B cell (primary cell): Measurements from ENCODE around the gene EGFL6. TPM values are rescaled to one million over a fixed set of nuclear protein-coding genes. Genes with fewer than 3 reads are reported as not detected.

Experiments
- ATAC-seq: fragments of 200-7000 bp; cut with Tn5 transposase; one replicate; pipeline ENCODE4 v1.10.0; 2021; ENCODE audit warnings: low read depth, mild to moderate bottlenecking, moderate number of reproducible peaks, moderate library complexity
- CTCF ChIA-PET: fragments of 350-600 bp; sonication (Branson Sonifier 250); formaldehyde crosslinking; loops from one replicate; lab custom pipeline; 2021; ENCODE audit warnings: antibody characterized with exemption, inconsistent platforms; lab: Charles Lee
- POLR2A ChIA-PET: fragments of 350-600 bp; sonication (Branson Sonifier 250); formaldehyde crosslinking; loops from one replicate; lab custom pipeline; 2021; ENCODE audit warnings: antibody characterized with exemption; lab: Charles Lee
- DNase-seq: peaks from one replicate; pipeline ENCODE4 v3.0.0; 2013
- H2AFZ ChIP-seq: 2 replicates; pipeline ENCODE4 v1.6.1; 2012; ENCODE audit warnings: mild to moderate bottlenecking, low read depth, low read length; ENCODE audit not compliant: insufficient read depth, poor library complexity, severe bottlenecking
- H3K27ac ChIP-seq, 2 donors: 1 replicate in 1 of 2; 2 replicates in 1 of 2; pipeline ENCODE4 v1.5.1; 2012 to 2013; ENCODE audit warnings: low read length in 2 of 2, mild to moderate bottlenecking in 2 of 2, moderate library complexity in 1 of 2
- H3K27me3 ChIP-seq, 4 experiments: fragments of 200-600 bp in 1 of 4; sonication (generic) in 1 of 4; replicated peaks in 1 of 4; 1 replicate in 2 of 4; 2 replicates in 2 of 4; pipeline versions ENCODE4 v1.6.1 to v1.7.0; 2013 to 2016; ENCODE audit warnings: low read length in 3 of 4, mild to moderate bottlenecking in 2 of 4, mixed read lengths in 1 of 4, moderate library complexity in 1 of 4; ENCODE audit not compliant: insufficient read depth in 4 of 4, control insufficient read depth in 3 of 4; ENCODE audit errors: control extremely low read depth in 1 of 4
- H3K36me3 ChIP-seq, 2 experiments: replicated peaks in 1 of 2; 1 replicate in 1 of 2; 2 replicates in 1 of 2; pipeline versions ENCODE4 v1.6.1 to v1.7.1; 2013; ENCODE audit warnings: low read length in 1 of 2; ENCODE audit not compliant: insufficient read depth in 2 of 2, control insufficient read depth in 1 of 2; ENCODE audit errors: control extremely low read depth in 1 of 2, extremely low read depth in 1 of 2
- H3K4me1 ChIP-seq, 2 donors: fragments of 200-600 bp in 1 of 2; sonication (generic) in 1 of 2; 1 replicate in 1 of 2; 2 replicates in 1 of 2; pipeline versions ENCODE4 v1.5.1 to v1.6.1; 2013 to 2017; ENCODE audit warnings: low read length in 2 of 2; ENCODE audit not compliant: control insufficient read depth in 2 of 2, insufficient read depth in 2 of 2
- H3K4me2 ChIP-seq: replicated peaks from 2 replicates; pipeline ENCODE3; 2012; ENCODE audit warnings: mild to moderate bottlenecking, low read depth, low read length; ENCODE audit not compliant: poor library complexity, severe bottlenecking
- H3K4me3 ChIP-seq, 5 experiments: fragments of 200-600 bp in 1 of 5; sonication (generic) in 1 of 5; 1 replicate in 3 of 5; 2 replicates in 2 of 5; pipeline versions ENCODE4 v1.5.1 to v1.7.0; 2011 to 2016; ENCODE audit warnings: low read length in 4 of 5, mild to moderate bottlenecking in 4 of 5, low read depth in 2 of 5, control low read depth in 1 of 5, moderate library complexity in 1 of 5; ENCODE audit not compliant: insufficient read depth in 1 of 5; ENCODE audit errors: control extremely low read depth in 1 of 5, extremely low read depth in 1 of 5
- H3K79me2 ChIP-seq: fragments of 200-600 bp; sonication (generic); one replicate; pipeline ENCODE4 v1.6.0; 2016; ENCODE audit warnings: low read length; ENCODE audit not compliant: control insufficient read depth, insufficient read depth
- H3K9ac ChIP-seq: fragments of 200-600 bp; sonication (generic); 2 replicates; pipeline ENCODE4 v1.6.1; 2017; ENCODE audit warnings: mild to moderate bottlenecking, low read length, moderate library complexity
- H3K9me3 ChIP-seq, 3 donors: one replicate each; pipeline versions ENCODE4 v1.6.1 to v1.7.1; 2013; ENCODE audit warnings: low read length in 2 of 3; ENCODE audit not compliant: control insufficient read depth in 2 of 3, insufficient read depth in 1 of 3; ENCODE audit errors: control extremely low read depth in 1 of 3
- H4K20me1 ChIP-seq: 2 replicates; pipeline ENCODE4 v1.6.0; 2012; ENCODE audit warnings: mild to moderate bottlenecking, low read length; ENCODE audit not compliant: insufficient read depth, control insufficient read depth, poor library complexity, severe bottlenecking
- H3K27ac Mint-ChIP-seq: one replicate; pipeline ENCODE4 v1.8.0; 2021; ENCODE audit warnings: mixed read lengths
- H3K27me3 Mint-ChIP-seq: one replicate; pipeline ENCODE4 v1.8.0; 2021; ENCODE audit warnings: mixed read lengths
- H3K4me1 Mint-ChIP-seq: one replicate; pipeline ENCODE4 v1.8.0; 2021; ENCODE audit warnings: mixed read lengths
- H3K4me3 Mint-ChIP-seq: one replicate; pipeline ENCODE4 v1.8.0; 2021; ENCODE audit warnings: mixed read lengths
- H3K9me3 Mint-ChIP-seq: one replicate; pipeline ENCODE4 v1.8.0; 2022; ENCODE audit warnings: mixed read lengths; ENCODE audit not compliant: insufficient read depth
- CTCF ChIP-seq: fragments of 200-600 bp; IDR thresholded peaks from one replicate; pipeline ENCODE4 v1.8.0; 2022; ENCODE audit warnings: antibody characterized with exemption, mild to moderate bottlenecking
- EZH2 ChIP-seq: IDR thresholded peaks from 2 replicates; pipeline ENCODE4 v1.6.1; 2012; ENCODE audit warnings: borderline replicate concordance, low read depth, mild to moderate bottlenecking, moderate library complexity, low read length; ENCODE audit not compliant: insufficient read depth, poor library complexity, severe bottlenecking
- WGBS: methylation state at CpG from one replicate; pipeline ENCODE4 v1.1.5; 2013; ENCODE audit warnings: missing lambda C conversion rate; ENCODE audit not compliant: insufficient coverage; 5-methylcytosine and 5-hydroxymethylcytosine counted together
- intact Hi-C: fragments of 100-400 bp; cut with micrococcal nuclease; formaldehyde crosslinking; loops from one replicate; pipeline ENCODE4 v1.10.0; 2022
- polyA plus RNA-seq: library from polyadenylated mRNA; depleted of rRNA; stranded (reverse); fragments of >200 nt; gene quantifications from 2 replicates; pipeline ENCODE4 v1.2.3, GENCODE V29; 2012
- total RNA-seq, 2 donors: library from RNA; stranded (reverse); fragments of 120-200 nt in 1 of 2; gene quantifications; 1 replicate in 1 of 2; 2 replicates in 1 of 2; pipeline versions ENCODE4 v1.2.3 to v1.2.4, GENCODE V29; 2013 to 2022

Gene EGFL6
- total and polyA plus RNA-seq, 2 donors (not counting 1 experiment from before 2014, with no cell fraction given): not detected

DNA sequence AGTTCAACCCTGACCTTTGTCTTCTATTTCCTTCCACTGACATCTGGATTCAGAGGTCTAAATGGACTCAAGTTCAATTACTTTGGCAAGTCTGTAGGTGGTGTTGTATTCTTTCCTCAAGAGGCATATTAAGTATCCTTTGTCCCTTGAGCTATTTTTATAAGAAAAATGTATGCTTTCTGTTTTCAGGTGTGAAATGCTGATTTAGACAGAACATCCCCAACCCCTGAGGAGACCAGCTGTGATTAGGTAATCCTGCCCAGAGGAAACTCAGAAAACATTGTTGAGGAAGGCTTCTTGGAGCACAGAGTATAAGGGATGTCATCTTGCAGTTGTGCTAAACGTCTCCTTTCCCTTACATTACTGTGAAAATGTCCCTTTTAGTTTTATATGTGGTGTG lies 46.6 kb upstream of the EGFL6 start:
- H3K9ac ChIP-seq: no peak overlapping the region
- H3K4me3 Mint-ChIP-seq: no peak overlapping the region
- H3K27ac ChIP-seq: no peak overlapping the region
- WGBS: no CpG with 5 or more reads among the region's 1 CpG
- H3K79me2 ChIP-seq: no peaks in the 10 kb centered on the region
- intact Hi-C loops: no loop called here
- no peaks in the 10 kb centered on the region for H3K36me3 ChIP-seq
- ATAC-seq: no peak
- H3K9me3 ChIP-seq: no peaks in the 10 kb centered on the region
- H3K27me3 ChIP-seq: peaks cover 0 to 4% (median 0%) of the 10 kb centered on the region in 4 experiments
- H3K27me3 Mint-ChIP-seq: peaks cover 7% of the 10 kb centered on the region
- DNase-seq: no peak
- no peaks in the 10 kb centered on the region for H3K4me1 ChIP-seq
- ChIA-PET CTCF (no interaction called here), POLR2A (no interaction called here)
- H3K27ac Mint-ChIP-seq: no peak overlapping the region
- no peaks in the 10 kb centered on the region for H4K20me1 ChIP-seq
- H3K9me3 Mint-ChIP-seq: no peaks in the 10 kb centered on the region
- no peak overlapping the region for H2AFZ ChIP-seq
- no peak for TF ChIP-seq EZH2
- TF ChIP-seq CTCF: no peak
- H3K4me2 ChIP-seq: no peak overlapping the region
- H3K4me3 ChIP-seq: no peak overlapping the region
- H3K4me1 Mint-ChIP-seq: no peaks in the 10 kb centered on the region

DNA sequence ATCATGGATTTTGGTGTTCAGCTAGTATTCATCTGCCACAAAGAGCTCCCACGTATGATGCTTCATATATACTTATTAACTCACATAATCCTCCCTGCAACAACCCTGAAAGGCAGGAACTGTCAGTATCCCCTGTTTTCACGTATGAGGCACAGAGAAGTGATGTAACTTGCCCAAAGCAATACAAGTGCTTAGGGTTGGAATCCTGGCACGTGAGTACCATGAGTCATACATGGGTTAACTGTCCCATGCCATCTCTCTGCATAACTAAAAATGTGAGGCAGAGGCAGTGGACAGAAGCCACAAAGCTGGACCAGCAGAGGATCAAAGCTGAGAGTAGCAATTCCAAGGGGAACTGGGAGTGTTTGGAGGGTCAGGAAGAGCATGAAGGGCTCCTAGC lies 35.7 kb upstream of the EGFL6 start:
- intact Hi-C loops: no loop called here
- no peak overlapping the region for H3K27ac Mint-ChIP-seq
- Histone ChIP-seq H3K9me3 (no peaks in the 10 kb centered on the region), H4K20me1 (no peaks in the 10 kb centered on the region), H3K27ac (no peak overlapping the region), H2AFZ (no peak overlapping the region), H3K36me3 (no peaks in the 10 kb centered on the region), H3K4me1 (no peaks in the 10 kb centered on the region), H3K4me2 (no peak overlapping the region), H3K4me3 (no peak overlapping the region), H3K79me2 (no peaks in the 10 kb centered on the region), H3K27me3 (no peaks in the 10 kb centered on the region), H3K9ac (no peak overlapping the region)
- DNase-seq: no peak
- ChIA-PET POLR2A (no interaction called here), CTCF (no interaction called here)
- no peak for ATAC-seq
- no peak for TF ChIP-seq EZH2
- no peak for TF ChIP-seq CTCF
- 100% methylated on average over 1 of the region's 3 CpGs for WGBS
- H3K27me3 Mint-ChIP-seq: peaks cover 6% of the 10 kb centered on the region
- H3K9me3 Mint-ChIP-seq: no peaks in the 10 kb centered on the region
- no peak overlapping the region for H3K4me3 Mint-ChIP-seq
- H3K4me1 Mint-ChIP-seq: no peaks in the 10 kb centered on the region
